Stimulated activated CD8-positive, alpha-beta memory T cell treated with anti-CD3 and anti-CD28 coated beads, Interleukin-7, amount 100 ng/mL, for 4 hours (primary cell): ENCODE data around the gene COL23A1.

ENCODE experiments used
- DNase-seq, 2 donors: peaks; one replicate each; pipeline ENCODE4 v3.0.0-alpha.2; 2020; ENCODE audit warnings: low read depth in 2 of 2

The COL23A1 gene

DNA sequence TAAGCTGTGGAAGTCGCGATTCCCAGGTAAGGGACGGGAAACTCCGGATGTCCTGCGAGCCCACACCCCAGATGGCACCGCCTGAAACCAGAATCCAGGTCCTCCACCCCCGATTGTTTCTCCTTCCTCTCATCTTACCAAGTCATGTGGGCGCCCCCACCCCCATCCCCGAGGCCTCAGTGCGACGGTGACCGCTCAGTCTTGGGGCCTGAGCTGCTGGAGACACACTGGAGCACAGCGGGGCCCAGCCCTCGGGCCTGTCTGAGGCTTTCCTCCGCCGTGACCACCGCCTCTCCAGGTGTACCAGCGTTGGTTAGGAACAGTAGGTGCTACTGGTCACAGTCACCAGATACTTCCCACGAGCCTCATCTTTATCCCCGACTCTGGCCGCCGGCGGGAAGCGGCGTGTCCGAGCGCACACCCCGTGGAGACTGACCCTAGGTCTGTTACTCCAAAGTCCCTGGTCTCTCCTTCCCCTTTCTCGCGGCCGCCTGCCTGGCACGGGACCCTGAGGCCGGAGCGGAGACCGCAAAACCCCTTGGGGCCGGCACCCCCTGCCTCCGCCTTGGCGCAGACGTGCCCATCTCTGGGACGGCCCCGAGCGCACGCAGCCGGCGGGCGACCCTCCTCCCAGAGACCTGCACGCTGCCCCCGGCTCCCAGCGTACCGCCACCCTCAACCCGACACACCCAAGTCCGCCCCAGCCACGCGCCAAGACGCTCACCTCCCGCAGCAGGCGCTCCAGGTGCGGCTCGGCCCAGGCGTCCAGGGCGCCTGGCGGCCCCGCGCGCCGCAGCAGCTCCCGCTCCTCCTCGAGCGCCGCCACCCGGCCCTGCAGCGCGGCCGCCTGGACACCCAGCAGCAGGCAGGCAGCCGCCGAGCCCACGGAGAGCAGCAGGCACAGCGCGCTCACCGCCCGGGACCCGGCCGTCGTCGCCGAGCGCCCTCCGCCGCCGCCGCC is 733 bp downstream of the COL23A1 start:
- DNase-seq, result no peak

DNA sequence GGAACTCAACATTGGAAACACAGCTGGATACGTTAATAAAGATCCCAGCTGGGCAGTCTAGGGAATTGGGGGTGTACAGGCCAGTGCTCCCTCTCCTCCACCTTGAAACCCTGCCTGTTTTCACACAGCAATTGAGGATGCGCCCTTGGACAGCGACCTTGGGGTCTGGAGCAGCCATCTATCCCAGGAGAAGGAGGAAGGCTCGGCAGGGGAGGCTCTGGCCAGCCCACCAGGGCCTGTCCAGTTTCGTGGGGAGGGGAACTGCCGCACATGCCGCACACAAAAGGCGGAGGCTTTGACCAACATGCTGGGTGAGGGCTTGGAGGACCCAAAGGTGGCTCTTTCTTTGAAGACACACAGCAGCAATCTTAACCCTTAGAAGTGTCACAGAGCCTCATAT is 1.4 kb downstream of the COL23A1 start:
- no peak for DNase-seq

DNA sequence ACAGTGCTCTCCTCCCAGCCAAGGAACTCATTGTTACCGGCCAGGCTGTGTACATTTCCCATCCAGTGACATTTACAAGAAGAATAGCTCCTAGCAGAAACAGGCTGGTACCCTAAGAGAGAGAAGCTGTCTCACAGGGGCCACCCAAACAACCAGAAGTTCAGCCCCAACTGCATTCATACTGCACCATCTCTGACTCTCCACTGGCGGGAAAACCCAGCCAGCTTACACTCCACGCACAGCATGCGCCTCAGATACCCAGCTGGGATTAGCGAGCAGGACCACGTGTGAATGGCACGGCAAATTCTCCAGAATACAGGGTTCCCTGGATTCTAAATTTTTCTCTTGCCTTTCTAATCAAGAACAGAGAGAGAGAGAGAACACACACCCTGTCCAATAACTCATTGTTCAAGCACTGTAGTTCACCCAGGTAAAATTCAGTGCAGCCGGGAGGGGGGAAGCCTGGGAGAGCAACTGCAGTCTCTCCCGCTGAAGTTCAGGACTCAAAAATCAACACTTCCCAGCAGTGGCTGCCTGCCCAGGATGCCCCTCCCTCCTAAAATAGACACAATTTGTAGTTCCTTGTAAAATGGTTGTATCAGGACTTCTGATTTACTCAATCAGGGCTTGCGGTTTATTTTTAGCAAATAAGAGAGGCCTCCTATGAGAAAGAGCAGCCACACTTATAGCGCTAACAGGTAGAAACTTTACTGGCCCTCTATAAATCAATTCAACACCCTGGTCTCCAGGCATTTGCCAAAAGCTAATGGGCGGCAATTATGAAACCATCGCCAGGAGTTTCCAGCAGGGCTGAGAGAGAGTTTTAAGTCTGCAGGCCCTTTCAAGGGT is 2.2 kb downstream of the COL23A1 start:
- DNase-seq, result no peak

DNA sequence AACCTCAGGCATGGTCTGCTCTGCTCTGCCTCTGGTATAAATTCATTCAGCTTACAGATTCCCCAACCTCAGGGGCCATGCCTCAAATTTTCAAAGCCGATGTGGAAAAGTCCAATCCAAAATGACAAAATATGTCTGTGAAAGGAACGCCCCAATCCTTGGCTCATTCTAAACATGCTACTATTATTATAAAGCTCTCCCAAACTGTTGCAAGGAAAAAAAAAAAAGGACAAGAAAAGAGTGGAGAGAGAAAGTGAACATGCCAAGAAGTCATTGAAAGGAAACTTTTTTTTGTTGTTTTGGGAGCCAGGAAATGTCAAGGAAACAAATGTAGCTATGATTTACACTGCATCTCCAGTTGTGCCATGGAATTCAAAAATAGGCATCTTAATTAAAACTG is 3.8 kb downstream of the COL23A1 start:
- DNase-seq, result no peak

DNA sequence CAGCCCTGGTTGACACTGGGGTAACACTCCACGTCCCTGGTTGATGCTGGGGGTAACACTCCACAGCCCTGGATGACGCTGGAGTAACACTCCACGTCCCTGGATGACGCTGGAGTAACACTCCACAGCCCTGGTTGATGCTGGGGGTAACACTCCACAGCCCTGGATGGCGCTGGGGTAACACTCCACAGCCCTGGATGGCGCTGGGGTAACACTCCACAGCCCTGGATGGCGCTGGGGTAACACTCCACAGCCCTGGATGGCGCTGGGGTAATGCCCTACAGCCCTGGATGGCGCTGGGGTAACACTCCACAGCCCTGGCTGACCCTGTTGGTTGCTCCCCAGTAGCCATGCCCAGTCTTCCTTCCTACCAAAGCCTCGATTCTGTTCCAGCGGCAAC is 4.8 kb downstream of the COL23A1 start:
- DNase-seq, result peak in 1 of 2 donors; percentile 22

DNA sequence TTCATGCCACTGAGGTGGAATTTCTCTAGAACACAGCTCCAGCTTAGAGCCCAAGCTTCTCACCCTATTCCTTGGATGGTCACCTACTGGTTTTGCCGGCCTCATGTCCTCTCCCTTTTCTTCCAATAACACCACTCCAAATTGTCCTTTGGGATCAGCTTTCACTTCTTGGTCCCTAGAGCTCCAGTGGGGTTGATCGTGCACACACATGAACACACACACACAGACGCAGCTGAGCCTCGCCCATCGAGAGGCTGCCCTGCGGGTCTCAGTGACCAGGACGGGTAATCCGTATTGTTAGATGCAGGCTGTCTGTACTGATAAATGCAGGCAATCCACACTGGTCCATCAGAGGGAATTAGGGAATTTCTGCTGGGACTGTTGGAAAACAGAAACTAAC is 6.9 kb downstream of the COL23A1 start:
- no peak for DNase-seq

DNA sequence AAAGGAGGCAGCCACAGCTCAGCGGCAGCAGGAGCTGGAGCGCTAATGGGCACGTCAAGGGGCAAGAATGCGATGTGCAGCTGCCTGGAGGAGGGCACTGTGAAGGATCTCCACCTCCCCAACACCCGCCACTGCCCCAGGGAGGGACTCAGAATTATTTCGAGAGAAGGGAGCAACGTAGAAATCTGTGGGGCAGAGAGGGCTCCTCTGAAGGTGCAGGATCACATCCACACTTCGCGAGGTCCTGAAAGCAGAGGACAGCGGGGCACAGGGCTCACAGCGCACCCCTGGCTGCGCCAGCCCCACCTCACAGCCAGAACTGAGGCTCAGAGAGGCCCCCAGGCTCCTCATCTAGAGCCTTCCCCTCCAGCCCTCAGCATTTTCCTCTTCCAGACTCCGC is 7.9 kb downstream of the COL23A1 start:
- no peak for DNase-seq

DNA sequence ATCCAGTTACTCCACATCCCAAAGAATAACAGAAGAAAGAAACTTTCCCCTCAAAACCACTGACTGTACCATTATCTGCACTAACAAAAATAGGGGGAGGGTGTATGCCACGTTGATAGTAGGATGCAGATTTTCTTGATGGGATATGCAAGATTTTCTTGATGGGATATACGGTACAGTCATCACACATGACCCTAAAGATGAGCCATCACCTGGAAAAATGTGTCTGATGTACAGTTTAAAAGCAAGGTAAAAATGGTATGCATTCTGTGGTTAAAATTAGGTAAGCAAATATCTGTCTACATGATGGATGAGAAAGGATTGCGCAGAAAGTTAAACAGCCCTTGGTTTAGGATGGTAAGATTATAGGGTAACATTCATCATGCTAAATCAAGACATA is 8.6 kb downstream of the COL23A1 start:
- no peak for DNase-seq

DNA sequence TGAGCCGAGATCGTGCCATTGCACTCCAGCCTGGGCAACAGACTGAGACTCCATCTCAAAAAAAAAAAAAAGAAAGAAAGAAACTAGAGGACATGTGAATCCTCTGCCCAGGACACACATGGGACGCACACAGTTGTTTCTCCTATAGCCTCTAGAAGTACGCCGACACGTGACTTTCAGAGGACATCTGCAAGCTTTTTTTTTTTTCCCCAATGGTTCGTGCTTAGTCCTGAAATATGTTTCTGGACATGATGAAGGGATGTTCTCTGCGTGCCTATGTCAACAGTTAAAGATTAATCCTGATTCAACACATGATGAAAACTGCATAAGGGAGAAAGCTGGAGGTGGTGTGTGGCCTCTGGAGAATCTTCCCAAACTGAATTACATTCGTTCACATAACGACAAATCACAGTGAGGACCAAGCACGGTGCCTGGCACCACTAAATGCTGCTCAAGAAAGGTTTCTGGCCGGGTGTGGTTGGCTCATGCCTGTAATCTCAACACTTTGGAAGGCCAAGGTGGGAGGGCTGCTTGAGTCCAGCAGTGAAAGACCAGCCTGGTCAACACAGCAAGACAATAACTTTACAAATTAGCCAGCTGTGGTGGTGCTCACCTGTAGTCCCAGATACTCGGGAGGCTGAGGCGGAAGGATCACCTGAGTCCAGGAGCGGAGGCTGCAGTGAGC is 9.8 kb downstream of the COL23A1 start:
- no peak for DNase-seq

DNA sequence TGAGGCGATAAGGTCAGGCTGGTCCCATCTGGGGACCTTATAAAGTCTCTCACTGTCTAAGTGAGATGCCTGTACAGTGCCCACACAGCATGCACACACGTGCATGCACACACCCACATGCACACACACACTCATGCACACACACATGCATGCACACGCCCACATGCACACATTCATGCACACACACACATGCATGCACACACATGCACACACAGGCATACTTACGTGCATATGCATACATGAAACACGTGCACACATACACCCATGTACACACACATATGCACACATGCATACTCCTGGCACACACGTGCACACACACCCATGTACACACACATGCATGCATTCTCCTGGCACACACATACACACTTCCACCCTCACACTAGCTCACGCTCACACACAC is 12.2 kb downstream of the COL23A1 start:
- DNase-seq, result no peak

DNA sequence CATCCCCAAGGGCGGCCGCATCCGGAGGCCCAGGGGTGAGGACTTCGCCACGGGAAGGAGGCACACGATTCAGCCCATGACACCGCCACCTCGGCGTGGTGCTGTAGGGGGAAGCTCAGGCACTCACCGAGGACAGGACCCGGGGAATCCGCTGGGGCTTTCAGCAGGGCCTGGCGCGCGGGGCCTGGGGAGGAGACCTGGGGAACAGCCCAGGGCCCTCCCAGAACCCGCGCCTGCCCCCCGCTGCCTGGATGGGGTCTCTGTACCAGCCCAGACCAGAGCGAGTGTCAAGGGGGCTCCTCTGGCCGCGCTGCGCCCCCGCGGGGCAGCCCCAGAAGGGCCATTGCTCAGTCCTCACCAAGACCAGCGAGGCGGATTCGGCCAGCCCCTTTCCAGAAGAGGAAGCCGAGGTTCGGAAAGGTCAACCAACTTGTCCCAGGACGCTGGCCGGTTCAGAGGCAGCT is 12.8 kb downstream of the COL23A1 start:
- no peak for DNase-seq

DNA sequence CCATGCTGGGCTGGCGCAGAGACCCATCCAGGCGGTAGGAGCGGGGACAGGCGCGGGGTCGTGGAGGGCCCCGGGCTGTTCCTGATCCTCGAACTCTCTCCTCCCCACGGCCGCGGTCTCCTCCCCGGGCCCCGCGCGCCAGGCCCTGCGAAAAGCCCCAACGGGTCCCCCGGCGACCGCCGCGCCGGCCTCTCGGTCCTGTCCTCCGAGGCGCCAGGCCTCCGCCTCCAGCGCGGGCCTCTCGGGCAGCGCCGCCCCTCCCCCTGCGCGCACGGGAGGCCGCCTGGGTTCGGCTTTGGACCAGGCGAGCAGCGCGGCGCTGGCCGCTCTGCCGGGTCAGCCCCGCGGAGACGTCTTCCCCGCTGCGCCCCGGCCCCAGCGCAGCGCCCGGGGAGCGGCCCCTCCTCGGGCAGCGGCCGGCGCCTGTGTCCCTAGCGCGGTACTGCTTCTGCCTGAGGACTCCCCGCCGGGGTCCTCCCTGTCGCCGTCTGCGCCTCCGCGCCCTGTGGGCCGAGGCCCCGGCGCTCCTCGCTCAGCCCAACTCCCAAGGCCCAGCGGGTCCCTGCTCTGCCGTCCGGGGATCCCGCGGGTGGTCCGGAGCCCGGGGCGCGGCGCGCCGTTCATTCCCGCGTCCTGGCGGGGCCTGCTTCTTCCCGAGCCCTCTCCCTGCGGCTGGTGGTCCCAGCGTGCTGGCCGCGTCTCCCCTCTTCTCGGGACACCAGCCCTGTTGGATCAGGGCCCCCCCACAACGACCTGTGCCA is 13.4 kb downstream of the COL23A1 start:
- no peak for DNase-seq

DNA sequence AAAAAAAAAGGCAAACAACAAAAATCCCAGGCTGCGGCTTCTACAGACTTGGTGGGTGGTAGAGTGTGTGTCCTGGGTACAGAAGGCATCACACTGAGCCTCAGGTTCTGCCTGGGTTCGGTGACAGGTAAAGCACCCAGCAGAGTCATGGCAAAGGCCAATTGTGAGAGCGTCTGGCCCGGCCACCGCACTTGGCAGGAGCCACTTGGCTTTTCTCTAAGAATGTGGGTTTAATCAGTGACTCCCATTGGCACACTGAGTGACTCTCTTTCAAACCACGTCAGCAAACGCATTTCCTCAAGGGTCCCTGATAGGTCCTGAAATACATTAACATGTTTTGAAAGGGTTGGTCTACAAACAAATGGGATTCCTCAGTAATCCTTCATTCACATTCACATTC is 17.0 kb downstream of the COL23A1 start:
- DNase-seq, result no peak

DNA sequence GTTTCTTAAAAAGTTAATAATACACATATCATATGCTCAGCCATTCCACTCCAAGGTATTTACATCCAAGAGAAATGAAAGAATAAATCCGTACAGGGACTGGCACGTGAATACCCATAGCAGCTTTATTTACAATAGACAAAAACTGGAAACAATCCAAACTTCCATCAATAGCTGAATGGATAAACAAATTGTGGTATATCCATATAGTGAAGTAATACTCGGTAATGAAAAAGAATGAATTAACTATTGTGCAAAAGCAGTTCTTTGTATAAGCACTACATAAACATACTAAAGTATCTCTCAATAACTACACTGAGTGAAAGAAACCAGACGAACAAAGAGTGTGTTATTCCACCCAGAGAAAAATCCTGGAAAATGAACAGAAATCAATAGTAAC is 17.6 kb downstream of the COL23A1 start:
- no peak for DNase-seq

DNA sequence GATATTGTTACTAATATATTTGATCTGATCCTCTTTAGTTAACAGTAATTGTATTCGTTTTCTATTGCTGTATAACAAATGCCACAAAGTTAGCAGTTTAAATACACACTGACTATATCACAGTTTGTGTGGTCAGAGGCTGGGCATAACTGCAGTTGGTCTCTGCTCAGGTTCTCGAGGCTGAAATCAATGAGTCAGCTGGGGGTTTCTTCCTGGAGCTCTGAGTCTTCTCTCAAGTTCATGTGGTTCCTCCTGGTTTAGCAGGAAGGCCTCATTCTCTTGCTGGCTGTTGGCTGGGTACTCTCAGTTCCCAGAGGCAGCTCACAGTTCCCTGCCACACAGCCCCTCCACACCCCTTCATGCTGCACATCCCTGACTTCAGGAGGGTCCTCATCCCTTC is 20.7 kb downstream of the COL23A1 start:
- no peak for DNase-seq

DNA sequence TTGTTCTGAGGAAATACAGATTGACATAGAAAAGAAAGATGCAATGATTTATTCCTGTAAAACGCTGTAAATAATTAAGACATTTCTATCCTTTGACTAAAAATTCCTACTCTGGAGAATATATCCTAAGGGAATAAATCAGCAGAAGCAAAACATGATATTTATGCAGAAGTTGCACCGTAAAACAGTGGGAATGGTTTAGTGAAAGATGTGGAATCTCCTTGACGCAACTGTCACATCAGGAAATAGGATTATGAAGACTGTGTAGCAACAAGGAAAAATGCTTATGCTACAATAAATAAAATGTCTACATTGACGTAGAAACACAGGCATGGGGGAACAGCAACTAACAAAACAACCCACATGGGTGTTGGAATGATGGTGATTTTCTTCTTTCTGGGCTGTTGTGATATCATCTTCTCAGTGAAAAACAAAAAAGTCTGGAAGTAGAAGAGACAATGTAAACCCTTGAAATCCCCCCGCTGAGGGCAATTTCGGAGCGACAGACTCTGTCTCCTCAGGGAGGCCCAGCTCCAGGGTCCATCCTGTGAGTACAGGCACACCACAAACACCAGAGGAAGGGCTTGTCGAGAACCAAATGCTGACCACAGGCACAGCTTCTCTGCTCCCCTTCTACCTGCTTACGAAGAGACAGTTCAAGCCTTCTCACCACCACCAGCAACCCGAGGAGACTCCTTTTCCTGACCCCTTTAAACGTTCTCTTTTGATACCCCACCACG is 25.2 kb downstream of the COL23A1 start:
- DNase-seq, result no peak

DNA sequence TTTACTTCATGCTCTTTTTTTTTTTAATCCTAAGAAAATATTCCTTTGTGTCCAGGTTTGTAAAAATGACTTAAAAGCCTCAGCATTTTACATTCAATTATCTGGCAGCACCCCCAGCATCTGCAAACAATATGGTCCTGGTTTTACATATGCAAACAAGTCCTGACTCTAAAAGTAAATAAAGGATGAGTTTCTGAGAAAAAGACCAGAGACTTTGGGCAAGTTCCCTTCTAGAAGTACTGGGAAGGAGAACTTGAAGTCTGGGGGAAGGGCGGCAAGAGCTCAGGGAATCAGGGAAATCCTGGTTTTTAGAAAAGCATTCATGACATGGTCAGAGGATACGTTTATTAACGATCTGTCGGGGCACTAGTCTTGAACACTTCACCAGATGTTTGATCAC is 25.8 kb downstream of the COL23A1 start:
- DNase-seq, result no peak

DNA sequence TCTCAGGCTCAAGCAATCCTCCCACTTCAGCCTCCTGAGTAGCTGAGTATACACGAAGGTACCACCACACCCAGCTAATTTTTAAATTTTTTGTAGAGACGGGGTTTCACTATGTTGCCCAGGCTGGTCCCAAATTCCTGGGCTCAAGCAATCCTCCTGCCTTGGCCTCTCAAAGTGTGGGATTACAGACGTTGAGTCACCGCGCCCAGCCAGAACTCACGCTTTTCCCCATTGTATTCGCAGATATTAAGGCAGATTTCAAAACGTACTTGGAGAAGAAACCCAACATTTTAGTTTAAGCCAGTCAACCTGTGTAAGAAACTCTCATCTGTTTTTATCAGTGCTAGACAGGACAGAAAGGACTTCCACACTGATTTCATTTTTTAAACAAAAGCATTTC is 26.6 kb downstream of the COL23A1 start:
- DNase-seq, result no peak

DNA sequence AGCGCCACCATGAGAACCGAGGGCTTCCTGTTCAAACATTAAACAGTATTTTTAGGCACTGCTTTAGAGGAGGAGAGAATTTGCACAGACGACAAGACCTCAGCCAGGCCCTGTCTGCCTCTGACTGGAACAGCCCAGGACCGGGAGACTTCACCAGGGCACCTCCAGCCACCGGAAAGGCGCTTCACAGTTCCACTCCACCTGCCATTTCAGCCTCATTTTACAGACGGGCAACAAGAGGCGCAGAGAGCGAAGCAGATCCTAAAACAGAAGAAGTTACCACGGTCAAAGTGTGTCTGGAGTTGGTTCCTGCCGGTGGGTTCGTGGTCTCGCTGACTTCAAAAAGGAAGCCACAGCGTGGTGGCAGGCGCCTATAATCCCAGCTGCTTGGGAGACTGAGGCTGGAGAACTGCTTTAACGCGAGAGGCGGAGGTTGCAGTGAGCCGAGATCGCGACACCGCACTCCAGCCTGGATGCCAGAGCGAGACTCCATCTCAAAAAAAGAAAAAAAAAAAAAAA is 28.4 kb downstream of the COL23A1 start:
- no peak for DNase-seq

DNA sequence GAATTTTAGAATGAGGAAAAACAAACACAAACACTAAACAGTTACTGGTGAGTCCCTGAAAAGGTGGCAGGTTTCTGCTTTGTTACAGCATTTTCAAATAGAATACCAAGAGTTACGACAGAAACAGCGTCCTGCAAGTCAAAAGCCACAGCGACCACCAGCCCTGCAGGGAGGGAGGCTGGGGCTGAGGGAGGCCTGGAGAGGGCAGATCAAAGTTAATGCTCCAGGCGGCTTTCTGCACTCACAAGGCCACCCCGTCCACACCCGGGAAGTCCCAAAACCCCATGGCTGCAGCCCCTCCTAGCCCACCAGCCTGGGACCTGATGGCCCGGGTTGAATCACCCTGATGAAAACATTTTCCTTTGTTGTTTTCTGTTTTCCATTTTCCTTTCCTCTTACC is 29.3 kb downstream of the COL23A1 start:
- DNase-seq, result no peak
